GM21619 (cell line): ENCODE measurements around the gene ADPGK.
"Not testable (repeated sequence)": the region's sequence is repeated elsewhere in the genome, so short reads cannot be mapped to it uniquely, and the experiment has no call there.

Experiments used
- ATAC-seq: cut with Tn5 transposase; IDR thresholded peaks from one replicate; pipeline ENCODE4 v1.9.1; 2021; ENCODE audit not compliant: unreplicated experiment

ADPGK gene

DNA sequence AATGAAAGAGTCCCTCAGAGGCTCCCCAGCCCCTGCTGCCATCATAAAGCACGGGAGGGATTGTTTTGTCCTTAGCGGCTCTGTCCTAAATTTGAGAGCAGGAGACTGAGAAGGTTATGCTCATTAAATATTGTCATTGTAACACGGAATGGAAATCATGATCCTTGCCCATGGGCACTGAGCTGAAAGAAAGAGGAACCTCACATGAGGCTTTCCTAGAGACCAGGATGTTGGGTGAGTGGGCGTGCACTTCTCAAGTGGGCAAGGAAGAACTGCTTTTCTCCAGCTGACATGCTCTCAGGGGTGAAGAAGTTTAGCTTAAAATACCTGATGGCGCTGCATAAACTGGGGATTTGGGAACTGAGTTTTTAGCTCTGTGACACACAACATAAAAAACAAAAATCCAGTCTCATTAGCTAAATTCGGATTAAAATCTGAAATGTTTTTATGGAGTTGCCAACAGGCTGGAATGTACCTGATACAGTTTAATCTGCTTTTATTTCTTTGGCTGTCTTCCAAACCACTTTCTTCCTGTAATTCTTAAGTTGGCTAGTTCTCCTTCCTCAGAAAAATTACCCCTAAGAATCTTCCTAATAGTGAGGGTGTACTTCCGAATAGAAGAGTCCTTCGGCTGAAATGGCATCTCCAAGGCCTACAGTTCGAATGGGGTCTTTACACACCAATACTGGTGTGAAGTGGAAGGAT, 31.7 kb downstream of the ADPGK start:
- no peak for ATAC-seq

DNA sequence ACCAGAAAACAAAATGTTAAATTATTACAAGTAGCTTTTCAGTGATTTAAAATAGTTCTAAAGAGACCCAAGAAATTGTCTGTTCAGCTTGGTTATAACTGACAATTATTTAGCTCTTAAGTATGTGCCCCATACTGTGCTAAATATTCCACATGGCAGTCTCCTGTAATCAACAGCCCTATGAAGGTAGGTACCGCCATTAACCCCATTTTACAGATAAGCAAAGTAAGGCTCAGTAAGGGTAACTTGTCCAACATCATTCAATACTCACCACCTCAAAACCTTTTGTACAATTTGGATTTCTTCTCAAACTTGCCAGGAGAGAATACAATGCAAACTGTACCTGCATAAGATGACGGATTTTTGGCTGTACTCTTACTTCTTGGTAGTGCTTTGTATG, 33.9 kb downstream of the ADPGK start:
- no peak for ATAC-seq

- ATAC-seq, result peak; percentile 89
Measured at GRCh38 chr15:72740219-72740618, 43.3 kb downstream of the ADPGK start.

- ATAC-seq, result no peak
Measured at GRCh38 chr15:72737723-72738122, 45.8 kb downstream of the ADPGK start.

GRCh38 chr15:72737061-72737460, 46.5 kb downstream of the ADPGK start:
- ATAC-seq, result no peak

GRCh38 chr15:72735111-72735510, 48.4 kb downstream of the ADPGK start:
- no peak for ATAC-seq

- ATAC-seq, result no peak
Measured at GRCh38 chr15:72733941-72734738, 49.4 kb downstream of the ADPGK start.

- ATAC-seq, result no peak
Measured at GRCh38 chr15:72732516-72732915, 51.0 kb downstream of the ADPGK start.

GRCh38 chr15:72732086-72732485, 51.5 kb downstream of the ADPGK start:
- no peak for ATAC-seq

DNA sequence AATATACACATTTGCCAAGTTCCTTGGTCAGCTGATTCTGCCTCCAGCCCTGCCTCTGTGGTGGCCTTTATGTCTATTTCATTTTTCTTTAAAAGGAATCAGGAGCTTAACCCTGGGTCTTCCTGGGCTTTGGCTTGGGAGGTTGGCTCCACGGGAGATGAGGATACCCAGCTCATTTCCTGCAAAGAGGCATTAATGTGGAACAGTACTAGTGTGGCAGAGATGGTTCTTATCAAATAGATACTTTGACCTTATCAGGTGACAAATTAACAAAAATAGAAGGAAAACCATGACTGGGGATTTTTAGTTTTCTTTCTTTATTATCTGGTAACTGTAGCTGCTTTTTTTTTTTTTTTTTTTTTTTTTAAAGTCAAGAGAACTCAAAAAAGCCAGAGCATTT, 54.7 kb downstream of the ADPGK start:
- ATAC-seq, result no peak

GRCh38 chr15:72728249-72728648, 55.3 kb downstream of the ADPGK start:
- ATAC-seq, result not testable (repeated sequence)

DNA sequence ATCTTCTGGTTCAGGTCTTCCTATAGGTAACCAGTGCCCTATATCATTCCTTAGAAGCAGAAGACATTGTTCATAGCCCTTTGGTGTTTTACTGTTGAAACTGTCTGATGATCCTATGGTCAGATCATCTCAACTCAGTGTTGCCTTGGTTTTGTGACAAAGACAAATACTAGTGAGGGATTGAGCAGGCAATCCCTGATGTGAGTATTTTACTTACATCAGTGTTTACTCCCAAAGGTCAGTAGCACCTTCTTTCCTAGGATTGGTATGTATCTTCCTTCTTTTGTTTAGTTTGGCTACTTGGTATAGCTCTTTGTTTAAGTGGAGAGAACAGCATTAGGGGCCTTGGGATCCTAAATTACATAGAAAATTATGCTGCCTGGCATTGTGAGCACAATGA, 56.4 kb downstream of the ADPGK start:
- ATAC-seq, result no peak

DNA sequence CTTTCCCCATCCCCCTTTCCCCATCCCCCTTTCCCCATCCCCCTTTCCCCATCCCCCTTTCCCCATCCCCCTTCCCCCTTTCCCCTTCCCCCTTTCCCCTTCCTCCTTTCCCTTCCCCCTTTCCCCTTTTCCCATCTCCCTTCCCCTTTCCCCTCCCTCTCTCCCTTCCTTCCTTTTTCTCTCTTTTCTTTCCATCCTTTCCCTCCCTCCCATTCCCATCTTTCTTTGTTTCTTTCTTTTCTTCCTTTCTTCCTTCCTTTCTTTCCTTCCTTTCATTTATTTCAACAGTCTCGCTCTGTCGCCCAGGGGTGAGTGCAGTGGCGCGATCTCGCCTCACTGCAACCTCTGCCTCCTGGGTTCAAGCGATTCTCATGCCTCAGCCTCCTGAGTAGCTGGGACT, 57.7 kb downstream of the ADPGK start:
- ATAC-seq, result not testable (repeated sequence)

DNA sequence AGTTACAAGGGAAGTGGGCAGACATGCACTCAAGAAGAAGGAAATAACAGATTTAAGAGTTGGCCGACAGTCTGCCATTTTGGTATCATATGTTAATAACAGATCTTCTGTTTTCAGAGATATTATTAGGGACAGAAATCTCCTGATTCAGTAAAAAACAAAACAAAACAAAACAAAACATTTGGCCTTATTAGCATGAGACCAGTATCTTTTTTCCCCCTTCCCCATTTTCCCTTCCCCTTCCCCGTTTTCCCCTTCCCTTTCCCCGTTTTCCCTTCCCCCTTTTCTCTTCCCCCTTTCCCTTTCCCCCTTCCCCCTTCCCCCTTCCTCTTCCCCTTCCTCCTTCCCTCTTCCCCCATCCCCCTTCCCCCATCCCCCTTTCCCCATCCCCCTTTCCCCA, 58.1 kb downstream of the ADPGK start:
- no peak for ATAC-seq

- no peak for ATAC-seq
Measured at GRCh38 chr15:72724028-72724427, 59.5 kb downstream of the ADPGK start.

GRCh38 chr15:72722071-72722696, 61.4 kb downstream of the ADPGK start:
- no peak for ATAC-seq

DNA sequence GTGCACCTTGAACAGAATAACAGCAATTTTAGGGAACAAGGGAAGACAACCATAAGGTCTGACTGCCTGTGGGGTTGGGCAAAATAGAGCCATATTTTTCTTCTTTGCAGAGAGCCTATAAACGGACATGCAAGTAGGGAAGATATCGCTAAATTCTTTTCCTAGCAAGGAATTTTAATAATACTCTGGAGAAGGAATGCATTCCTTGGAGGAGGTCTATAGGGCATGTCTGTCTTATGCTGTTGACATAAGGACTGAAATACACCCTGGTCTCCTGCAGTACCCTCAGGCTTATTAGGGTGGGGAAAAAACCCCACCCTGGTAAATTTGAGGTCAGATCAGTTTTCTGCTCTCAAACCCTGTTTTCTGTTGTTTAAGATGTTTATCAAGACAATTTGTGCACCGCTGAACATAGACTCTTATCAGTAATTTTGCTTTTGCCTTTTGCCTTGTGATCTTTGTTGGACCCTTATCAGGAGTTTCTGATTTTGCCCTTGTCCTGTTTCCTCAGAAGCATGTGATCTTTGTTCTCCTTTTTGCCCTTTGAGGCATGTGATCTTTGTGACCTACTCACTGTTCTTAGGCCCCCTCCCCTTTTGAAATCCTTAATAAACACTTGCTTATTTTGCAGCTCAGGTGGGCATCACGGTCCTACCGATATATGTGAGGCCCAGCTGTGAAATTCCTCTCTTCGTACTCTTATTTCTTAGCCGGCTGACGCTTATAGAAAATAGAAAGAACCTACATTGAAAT, 74.8 kb downstream of the ADPGK start:
- ATAC-seq, result not testable (repeated sequence)

- no peak for ATAC-seq
Measured at GRCh38 chr15:72706266-72706665, 77.3 kb downstream of the ADPGK start.
